K562 (cell line): Measurements from ENCODE around the gene KRT16. TPM values are rescaled to one million over a fixed set of nuclear protein-coding genes. Genes with fewer than 3 reads are reported as not detected.

Experiments
- FOS ChIP-seq: IDR thresholded peaks from 3 replicates; pipeline ENCODE4 v1.6.1; 2011; ENCODE audit not compliant: insufficient read length; ENCODE audit errors: extremely low read depth
- FOXA1 ChIP-seq: fragments of 450-650 bp; IDR thresholded peaks from 2 replicates; pipeline ENCODE4 v1.6.1; 2016; ENCODE audit warnings: mild to moderate bottlenecking, borderline replicate concordance
- KLF1 ChIP-seq: fragments of 450-650 bp; IDR thresholded peaks from 2 replicates; pipeline ENCODE4 v1.6.1; 2016; ENCODE audit warnings: missing genetic modification characterization, missing compliant biosample characterization
- PHTF2 ChIP-seq: fragments of 250-450 bp; sonication (Bioruptor Pico); IDR thresholded peaks from 2 replicates; pipeline ENCODE4 v1.5.0; 2021; ENCODE audit warnings: mild to moderate bottlenecking
- TAL1 ChIP-seq: fragments of 450-650 bp; IDR thresholded peaks from 2 replicates; pipeline ENCODE4 v1.6.1; 2016; ENCODE audit warnings: mild to moderate bottlenecking
- ZKSCAN3 ChIP-seq: fragments of 250-450 bp; sonication (Bioruptor Pico); IDR thresholded peaks from 2 replicates; pipeline ENCODE4 v1.4.0; 2020
- ZNF174 ChIP-seq: fragments of 250-450 bp; sonication (Bioruptor Pico); IDR thresholded peaks from 2 replicates; pipeline ENCODE4 v1.4.0; 2020; ENCODE audit warnings: mild to moderate bottlenecking
- ZNF431 ChIP-seq: sonication (generic); formaldehyde crosslinking; IDR thresholded peaks from 2 replicates; pipeline ENCODE4 v1.8.0; 2022; ENCODE audit warnings: mild to moderate bottlenecking, missing genetic modification reagents
- polyA plus RNA-seq, 8 experiments: library from polyadenylated mRNA; depleted of rRNA in 4 of 8; stranded (reverse) in 5 of 8; unstranded in 3 of 8; fragments of >200 nt; fragmentation: Nextera tagmentation in 2 of 8; fragmentation: Illumina TruSeq in 1 of 8; extraction: Ambion mirVana in 2 of 8; extraction: Trizol in 1 of 8; gene quantifications; 2 replicates each; pipeline versions ENCODE4 v1.2.1 to v1.2.3, GENCODE V29; 2011 to 2014; ENCODE audit warnings: inconsistent platforms in 1 of 8, missing spikeins in 1 of 8
- total RNA-seq, 7 experiments: library from RNA; depleted of rRNA in 6 of 7; stranded (reverse); fragments of >200 nt in 6 of 7; fragmentation: Illumina TruSeq in 2 of 7; extraction: Trizol in 2 of 7; gene quantifications; 2 replicates each; pipeline versions ENCODE4 v1.2.1 to v1.2.3, GENCODE V29; 2011 to 2021; ENCODE audit warnings: low replicate concordance in 1 of 7
- TF ChIP-seq, protein P1 (sequence below): IDR thresholded peaks from 2 replicates; pipeline ENCODE4 v1.6.1; 2016; ENCODE audit warnings: missing genetic modification characterization, missing compliant biosample characterization
- TF ChIP-seq, protein P2 (sequence below), 2 experiments: IDR thresholded peaks; 2 replicates each; pipeline ENCODE4 v1.6.1; 2011; ENCODE audit warnings: borderline replicate concordance in 1 of 2, control low read depth in 1 of 2, low read depth in 1 of 2, low read length in 1 of 2, mild to moderate bottlenecking in 1 of 2, mixed read lengths in 1 of 2, moderate library complexity in 1 of 2; ENCODE audit not compliant: insufficient read depth in 1 of 2, insufficient read length in 1 of 2, poor library complexity in 1 of 2, severe bottlenecking in 1 of 2; ENCODE audit errors: extremely low read depth in 1 of 2
- TF ChIP-seq, protein P3 (sequence below): fragments of 450-650 bp; IDR thresholded peaks from 2 replicates; pipeline ENCODE4 v1.6.1; 2016; ENCODE audit warnings: borderline replicate concordance
- TF ChIP-seq, protein P4 (sequence below): fragments of 250-450 bp; sonication (Bioruptor Pico); IDR thresholded peaks from 2 replicates; pipeline ENCODE4 v1.5.0; 2020; ENCODE audit warnings: mild to moderate bottlenecking

The KRT16 gene
- total and polyA plus RNA-seq, 9 of the 15 experiments (the other 6 are each of a cell fraction or from before 2014, with no cell fraction given) = 0.04 TPM; not detected in 8

DNA sequence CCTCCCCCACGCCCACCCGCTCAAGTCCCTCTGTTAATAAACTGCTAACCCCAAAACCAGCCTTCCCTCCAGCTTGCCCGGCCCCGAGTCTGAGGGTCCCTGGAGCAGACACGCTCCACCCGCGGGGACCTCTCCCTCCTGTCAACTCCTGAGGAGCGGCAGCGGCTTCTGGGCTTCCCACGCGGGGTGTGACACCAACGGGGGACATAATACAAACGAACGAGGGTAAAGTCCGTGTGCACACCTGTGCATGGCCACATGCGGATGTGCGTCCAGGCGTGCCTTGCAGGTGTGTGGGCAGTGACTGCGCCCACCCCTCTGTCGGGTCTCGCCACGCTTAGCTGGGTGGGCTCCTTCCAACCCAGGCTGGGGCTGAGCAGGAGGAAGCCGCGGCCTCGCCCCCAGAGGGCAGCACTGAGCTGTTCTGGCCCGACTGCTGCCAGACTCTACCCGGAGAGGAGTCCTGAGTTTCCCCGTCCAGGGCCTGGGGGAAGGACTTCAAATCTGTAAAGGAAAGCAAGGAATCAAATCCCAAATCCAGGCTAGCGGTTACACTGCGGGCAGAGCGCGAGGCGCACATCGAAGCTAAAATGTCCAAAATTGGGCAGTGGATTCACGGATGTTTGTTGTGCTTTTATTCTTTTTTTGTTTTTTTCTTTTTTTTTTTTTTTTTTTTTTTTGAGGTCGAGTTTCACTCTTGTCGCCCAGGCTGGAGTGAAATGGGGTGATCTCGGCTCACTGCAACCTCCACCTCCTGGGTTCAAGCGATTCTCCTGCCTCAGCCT is 36.0 kb upstream of the KRT16 start (continued):
- TF ChIP-seq, protein P1, sequence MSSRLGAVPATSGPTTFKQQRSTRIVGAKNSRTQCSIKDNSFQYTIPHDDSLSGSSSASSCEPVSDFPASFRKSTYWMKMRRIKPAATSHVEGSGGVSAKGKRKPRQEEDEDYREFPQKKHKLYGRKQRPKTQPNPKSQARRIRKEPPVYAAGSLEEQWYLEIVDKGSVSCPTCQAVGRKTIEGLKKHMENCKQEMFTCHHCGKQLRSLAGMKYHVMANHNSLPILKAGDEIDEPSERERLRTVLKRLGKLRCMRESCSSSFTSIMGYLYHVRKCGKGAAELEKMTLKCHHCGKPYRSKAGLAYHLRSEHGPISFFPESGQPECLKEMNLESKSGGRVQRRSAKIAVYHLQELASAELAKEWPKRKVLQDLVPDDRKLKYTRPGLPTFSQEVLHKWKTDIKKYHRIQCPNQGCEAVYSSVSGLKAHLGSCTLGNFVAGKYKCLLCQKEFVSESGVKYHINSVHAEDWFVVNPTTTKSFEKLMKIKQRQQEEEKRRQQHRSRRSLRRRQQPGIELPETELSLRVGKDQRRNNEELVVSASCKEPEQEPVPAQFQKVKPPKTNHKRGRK (tag) = peak; percentile 31; the same call in 1 of the 2 replicates
- TF ChIP-seq FOXA1 (no peak), TAL1 (no peak), KLF1 (tag) (no peak), FOS (no peak), ZKSCAN3 (CRISPR knock-in tag) (no peak), ZNF174 (no peak), ZNF431 (CRISPR knock-in tag) (no peak), PHTF2 (CRISPR knock-in tag) (no peak)
- TF ChIP-seq, protein P2, sequence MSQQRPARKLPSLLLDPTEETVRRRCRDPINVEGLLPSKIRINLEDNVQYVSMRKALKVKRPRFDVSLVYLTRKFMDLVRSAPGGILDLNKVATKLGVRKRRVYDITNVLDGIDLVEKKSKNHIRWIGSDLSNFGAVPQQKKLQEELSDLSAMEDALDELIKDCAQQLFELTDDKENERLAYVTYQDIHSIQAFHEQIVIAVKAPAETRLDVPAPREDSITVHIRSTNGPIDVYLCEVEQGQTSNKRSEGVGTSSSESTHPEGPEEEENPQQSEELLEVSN (IDR thresholded peaks at IDR 0.05; ENCODE audit: borderline replicate concordance in 1 of 2, extremely low read depth in 1 of 2, insufficient read depth in 1 of 2, insufficient read length in 1 of 2, low read depth in 1 of 2, low read length in 1 of 2, poor library complexity in 1 of 2, severe bottlenecking in 1 of 2) = peak in 1 of 2 experiments; percentile 5
- TF ChIP-seq, protein P3, sequence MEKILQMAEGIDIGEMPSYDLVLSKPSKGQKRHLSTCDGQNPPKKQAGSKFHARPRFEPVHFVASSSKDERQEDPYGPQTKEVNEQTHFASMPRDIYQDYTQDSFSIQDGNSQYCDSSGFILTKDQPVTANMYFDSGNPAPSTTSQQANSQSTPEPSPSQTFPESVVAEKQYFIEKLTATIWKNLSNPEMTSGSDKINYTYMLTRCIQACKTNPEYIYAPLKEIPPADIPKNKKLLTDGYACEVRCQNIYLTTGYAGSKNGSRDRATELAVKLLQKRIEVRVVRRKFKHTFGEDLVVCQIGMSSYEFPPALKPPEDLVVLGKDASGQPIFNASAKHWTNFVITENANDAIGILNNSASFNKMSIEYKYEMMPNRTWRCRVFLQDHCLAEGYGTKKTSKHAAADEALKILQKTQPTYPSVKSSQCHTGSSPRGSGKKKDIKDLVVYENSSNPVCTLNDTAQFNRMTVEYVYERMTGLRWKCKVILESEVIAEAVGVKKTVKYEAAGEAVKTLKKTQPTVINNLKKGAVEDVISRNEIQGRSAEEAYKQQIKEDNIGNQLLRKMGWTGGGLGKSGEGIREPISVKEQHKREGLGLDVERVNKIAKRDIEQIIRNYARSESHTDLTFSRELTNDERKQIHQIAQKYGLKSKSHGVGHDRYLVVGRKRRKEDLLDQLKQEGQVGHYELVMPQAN = no peak
- TF ChIP-seq, protein P4, sequence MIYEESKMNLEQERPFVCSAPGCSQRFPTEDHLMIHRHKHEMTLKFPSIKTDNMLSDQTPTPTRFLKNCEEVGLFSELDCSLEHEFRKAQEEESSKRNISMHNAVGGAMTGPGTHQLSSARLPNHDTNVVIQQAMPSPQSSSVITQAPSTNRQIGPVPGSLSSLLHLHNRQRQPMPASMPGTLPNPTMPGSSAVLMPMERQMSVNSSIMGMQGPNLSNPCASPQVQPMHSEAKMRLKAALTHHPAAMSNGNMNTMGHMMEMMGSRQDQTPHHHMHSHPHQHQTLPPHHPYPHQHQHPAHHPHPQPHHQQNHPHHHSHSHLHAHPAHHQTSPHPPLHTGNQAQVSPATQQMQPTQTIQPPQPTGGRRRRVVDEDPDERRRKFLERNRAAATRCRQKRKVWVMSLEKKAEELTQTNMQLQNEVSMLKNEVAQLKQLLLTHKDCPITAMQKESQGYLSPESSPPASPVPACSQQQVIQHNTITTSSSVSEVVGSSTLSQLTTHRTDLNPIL (CRISPR knock-in tag) = no peak
